Fibroblast of skin of scalp (primary cell): Measurements from ENCODE around the gene SEPTIN1.

Source experiments
- DNase-seq: peaks from one replicate; pipeline ENCODE4 v3.0.0-alpha.2; 2013

SEPTIN1 gene

DNA sequence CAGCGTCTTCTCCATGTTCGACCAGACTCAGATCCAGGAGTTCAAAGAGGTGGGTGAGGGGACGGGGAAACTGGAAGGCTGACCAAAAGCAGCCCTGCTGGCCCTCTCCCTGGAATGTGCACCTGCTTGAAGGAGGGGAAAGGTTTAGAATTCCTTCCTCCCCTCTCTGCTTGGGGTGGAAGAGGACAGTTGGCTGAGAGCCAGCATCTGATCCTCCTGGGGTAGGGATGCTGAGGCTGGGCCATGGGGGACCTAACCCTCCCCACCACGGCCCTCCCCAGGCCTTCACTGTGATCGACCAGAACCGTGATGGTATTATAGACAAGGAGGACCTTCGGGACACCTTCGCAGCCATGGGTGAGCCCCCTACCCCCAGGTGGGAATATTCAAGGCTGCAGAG is 6.5 kb downstream of the SEPTIN1 start:
- DNase-seq, result no peak

DNA sequence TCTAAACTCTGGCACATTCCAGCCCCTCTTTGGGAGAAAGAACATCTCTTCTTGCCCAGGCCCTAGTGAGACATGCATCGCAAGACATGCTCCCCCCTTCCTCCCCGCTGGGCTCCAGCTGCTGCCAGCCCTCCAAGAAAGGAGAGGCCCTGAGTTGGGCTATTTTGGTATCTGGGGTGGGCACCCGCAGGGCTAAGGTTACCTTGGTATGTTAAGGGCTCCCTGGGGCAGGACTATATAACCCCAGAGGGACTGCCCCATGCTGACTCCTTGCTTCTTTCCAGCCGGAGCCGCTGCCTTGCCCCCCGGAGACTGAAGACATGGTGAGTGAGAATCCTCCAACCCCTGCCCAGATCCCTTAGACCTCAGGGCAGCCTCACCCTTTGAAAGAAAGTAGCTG is 7.8 kb downstream of the SEPTIN1 start, which contains the start of gene MYL11:
Gene MYL11, plus strand, starts transcription at position 265 of the 400 bp plus-strand sequence. Its CDS starts 56 bp downstream, at position 321.
- no peak for DNase-seq

DNA sequence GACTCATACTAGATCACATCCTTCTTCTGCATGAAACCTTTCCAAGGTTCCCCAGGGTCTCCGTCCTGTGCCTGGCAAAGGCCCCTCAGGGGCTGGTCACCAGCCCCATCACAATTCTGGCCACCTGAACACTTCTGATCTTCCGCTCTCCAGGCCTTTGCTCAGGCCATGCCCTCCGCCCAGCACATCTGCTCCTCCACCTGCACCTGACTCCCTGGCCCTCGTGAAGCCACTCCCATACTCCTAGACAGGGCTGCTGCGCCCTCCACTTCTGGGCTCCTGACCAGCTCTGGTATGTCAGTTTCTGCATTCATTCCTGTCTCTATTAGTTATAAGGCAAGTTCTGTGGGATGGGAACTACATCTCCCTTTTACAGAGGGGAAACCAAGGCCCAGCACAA is 9.6 kb downstream of the SEPTIN1 start:
- no peak for DNase-seq

DNA sequence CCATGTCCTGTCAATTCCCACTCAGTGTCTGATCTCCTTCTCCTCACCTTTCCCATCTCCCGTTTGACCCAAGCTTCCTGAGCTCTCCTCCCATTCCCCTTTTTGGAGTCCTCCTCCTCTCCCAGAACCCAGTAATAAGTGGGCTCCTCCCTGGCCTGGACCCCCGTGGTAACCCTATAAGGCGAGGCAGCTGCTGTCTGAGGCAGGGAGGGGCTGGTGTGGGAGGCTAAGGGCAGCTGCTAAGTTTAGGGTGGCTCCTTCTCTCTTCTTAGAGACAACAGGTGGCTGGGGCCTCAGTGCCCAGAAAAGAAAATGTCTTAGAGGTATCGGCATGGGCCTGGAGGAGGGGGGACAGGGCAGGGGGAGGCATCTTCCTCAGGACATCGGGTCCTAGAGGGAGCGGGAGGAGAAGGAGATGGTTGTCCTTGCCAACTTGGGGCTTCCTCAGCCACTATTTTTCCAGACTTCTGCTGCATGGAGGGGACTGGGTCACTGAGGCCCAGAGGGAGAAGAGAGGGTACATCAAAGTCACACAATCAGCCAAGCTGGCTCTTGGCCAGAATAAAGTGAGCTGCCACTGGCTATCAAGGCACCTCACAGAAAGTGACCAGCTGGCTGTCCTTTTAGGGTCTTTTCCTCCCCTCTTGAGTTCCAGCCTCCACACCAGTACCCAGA is 10.2 kb downstream of the SEPTIN1 start:
- DNase-seq, result no peak

GRCh38 chr16:30371248-30371816 is 11.0 kb downstream of the SEPTIN1 start:
- DNase-seq, result no peak

GRCh38 chr16:30370456-30371247 is 11.7 kb downstream of the SEPTIN1 start, which contains the start of gene TBC1D10B:
Gene TBC1D10B, minus strand, starts transcription at chr16:30370494. Its CDS starts 311 bp downstream, at chr16:30370183.
- DNase-seq, result peak; percentile 100

DNA sequence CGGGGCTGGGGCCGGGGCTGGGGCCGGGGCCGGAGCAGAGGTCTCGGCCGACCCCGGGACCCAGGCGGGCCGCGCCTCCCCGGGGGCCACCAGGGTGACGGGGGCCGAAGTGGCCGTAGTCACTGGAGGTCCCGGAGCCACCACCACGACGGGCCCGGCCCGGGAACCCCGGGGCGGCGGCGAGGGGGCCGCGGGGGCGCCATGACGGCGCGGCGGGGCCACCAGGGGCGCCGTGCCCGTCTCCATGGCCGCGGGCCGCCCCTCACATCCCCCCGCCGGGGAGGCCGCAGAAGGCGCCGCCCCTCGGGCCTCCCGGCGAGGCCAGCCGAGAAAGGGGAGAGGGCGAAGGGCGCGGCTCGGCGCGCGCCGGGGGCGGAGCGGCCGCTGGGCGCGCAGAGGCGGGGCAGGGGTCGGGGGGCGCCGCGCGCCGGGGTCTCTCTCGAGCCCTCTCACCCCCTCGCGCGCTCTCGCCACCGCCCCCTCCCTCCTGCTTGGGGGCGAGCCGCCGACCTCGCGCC is 12.4 kb downstream of the SEPTIN1 start:
- DNase-seq, result no peak

DNA sequence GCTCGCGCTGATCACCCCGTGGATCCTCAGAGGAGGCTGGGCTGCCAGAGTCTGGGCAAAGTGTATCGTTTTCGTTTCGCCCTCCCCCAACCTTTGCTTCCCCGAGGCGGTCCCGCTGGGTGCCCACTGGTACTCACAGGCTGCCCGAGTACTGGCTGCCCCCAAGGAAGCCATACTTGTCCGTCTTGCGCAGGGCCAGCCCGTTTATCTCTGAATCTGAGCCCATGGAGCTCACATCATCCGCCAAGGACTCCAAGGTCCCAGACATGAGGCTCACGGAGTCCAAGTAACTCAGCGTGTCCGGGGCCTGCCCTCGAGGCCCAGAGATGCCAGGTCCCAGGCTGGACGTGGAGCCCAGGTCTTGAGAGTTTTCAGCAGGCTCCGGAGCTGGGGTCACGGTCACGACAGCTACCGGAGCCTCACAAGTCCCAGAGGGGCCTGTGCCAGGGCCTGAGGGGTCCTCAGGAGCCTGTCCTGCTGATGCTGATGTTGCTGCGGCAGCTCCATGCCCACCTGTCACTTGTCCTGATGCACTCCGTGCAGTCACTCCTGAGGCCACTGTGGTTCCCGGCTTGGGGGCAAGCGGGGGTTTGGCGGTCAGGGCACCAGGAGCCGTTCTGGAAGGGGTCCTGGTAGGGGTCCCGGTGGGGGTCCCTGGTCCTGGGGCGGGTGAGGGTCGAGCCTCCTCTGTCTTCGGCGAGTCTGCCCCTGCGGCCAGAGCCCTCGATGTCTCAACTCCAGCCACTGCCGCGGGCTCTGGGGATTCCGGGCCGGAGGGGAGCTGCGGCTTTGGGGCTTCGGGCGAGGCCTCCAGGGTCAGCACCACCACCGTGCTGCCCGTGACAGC is 13.0 kb downstream of the SEPTIN1 start:
- no peak for DNase-seq

- no peak for DNase-seq
These were observed 13.6 kb downstream of the SEPTIN1 start for GRCh38 chr16:30368792-30369090.

DNA sequence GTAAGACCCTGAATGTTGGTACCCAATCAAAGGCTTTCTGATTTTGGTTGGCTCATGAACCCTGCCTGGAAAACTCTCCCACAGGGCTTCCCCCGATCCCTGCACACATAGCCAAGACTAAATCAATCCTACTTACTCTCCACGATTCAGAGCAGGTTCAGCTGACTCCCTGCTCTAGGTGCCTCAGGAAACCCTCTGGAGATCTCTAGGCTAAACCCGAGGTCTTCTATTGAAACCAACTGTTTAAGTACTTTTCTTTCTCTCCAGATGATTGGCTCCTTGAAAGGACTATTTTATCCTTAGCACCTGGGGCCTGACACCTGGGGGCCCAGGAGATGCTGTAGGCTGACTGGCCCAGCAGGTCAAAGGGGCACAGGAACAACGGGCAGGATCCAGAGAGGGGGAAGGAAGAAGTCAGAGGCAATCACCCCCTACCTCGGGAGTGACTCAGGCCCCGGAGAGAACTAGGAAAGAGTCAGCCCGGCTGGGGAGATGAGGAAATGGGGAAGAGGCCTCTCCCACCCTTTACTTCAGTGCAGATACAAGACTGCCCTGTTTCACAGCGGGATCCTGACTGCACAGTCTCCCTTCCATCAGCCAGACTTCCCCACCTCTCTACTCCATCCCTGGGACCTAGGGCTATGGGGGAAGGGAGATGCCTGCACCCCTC is 14.1 kb downstream of the SEPTIN1 start:
- DNase-seq, result peak; percentile 54

DNA sequence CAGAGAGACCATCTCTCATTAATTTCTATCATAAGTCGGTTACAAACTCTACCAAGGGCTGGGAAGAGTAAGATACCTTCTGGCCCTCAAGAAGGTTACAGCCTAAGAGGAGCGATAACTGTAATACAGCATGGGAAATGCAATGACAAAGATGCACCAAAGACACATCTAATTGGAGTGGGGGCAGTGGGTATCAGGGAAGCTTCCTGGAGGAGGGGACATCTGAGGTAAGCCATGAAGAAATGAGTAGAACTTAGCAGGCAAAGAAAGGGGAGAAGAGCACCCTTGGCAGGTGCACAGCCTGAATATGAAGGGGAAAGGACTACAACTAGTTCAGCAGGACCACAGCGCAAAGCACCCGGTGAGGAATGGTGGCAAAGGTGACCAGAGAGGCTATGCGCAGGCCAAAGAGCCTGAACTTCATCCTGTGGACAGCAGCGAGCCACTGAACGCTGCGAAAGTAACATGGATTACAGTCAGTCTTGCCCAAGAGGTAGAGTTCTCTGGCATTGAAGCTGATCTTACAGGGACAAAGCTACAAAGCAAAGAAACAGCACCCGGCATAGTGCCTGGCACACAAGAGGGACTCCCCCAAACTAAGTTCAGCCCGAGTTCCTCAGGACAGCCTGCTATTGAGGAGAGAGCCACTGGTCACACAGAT is 14.9 kb downstream of the SEPTIN1 start:
- no peak for DNase-seq

DNA sequence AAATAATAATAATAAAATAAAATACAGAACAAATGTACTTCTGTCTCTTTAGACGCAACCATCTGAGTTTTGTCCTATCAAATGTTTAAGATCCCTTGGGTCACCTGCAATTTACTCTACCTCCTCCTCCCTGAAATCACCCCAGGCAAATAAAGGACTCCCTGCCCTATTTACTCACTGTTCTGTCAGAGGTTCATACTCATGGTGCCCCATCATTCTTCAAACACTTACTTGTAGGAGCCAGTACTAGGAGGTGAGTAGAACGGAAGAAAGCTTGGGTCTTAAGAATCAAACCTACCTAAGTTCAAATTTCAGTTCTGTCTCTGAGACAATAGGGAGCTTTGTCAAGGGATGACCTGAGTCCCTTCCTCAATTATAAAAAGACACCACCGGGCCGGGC is 15.8 kb downstream of the SEPTIN1 start:
- no peak for DNase-seq

DNA sequence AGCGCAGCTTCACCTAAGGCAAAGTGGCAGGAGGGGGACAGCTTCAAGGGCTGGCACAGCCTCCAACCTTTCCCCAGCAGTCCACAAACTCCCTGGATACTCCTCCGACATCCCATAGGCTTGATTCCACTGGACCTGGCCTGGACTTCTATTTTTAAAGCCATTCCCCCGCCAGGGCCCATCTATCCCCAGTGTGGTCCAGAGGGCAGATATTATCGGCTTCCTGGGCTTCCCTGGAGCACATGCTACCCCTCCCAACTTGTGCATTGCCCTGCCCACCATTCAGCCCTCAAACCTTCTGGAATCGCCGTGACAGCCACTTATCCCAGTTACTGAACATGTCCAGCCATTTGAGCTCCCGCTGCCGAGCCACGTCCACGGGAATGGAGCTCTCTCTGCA is 17.2 kb downstream of the SEPTIN1 start:
- no peak for DNase-seq

DNA sequence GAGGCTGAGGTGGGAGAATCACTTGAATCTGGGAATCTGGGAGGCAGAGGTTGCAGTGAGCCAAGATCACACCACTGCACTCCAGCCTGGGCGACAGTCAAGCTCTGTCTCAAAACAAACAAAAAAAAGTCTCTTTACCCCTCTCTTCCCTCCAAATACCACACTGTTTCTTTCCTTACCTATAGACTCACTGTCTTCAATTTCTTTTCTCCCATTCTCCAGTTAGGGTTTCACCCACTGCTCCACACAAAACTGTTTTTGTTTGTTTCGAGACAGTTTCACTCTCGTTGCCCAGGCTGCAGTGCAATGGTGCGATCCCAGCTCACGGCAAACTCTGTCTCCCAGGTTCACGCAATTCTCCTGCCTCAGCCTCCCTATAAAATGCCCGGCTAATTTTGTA is 21.2 kb downstream of the SEPTIN1 start:
- DNase-seq, result no peak

DNA sequence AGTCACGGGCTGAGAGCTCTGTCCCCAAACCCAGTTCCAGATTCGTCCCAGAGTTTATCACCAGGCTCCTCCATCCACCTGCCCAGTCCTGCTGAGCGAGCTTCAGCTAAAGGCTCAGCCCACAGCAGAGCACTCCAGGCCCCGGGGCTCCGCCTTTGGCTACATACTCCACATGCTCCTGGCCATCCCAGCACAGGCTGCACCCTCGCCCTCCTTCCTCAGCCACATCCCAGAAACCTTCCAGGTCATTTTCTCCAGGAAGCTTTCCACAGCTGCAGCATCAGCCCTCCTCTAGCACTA is 22.5 kb downstream of the SEPTIN1 start:
- no peak for DNase-seq

DNA sequence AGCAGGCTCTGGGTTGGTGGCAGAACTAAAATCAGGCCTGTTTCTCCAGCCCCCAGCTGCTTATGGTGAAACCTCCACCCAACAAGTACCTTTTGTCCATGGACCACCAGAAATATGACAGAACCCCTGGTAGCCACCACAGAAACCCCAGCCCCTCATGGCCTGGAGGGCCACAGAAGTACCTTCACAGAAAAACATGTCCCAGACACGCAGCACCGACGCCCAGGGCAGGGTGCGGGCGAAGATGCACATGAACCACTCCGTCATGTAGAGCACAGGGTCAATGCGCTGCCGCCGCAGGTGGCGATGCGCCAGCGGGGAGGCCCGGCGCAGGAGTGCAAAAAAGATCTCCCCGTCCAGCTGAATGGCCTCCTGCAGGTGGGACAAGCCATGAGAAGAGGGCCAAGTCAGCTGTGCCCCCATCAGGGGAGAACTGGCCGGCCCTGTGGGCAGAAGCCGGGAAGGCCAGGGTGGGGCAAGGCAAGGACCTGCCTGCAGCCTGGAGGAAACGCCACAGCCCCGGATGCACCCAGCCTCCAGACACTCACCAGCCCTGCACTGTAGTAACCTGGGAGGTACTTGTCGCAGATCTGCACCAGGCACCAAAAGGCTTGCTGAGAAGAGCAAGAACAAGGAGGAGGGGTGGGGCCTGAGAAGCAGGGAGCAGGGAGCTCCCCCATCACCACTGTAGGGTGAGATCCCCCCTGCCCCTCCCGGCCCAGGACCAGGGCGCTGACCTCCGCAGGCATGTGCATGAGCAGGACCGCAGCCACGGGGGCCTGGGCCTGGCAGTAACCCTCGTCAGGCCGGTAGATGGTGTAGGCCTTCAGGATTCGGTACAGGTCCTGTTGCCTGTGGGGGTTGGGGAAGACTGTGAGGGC is 23.1 kb downstream of the SEPTIN1 start:
- DNase-seq, result no peak

DNA sequence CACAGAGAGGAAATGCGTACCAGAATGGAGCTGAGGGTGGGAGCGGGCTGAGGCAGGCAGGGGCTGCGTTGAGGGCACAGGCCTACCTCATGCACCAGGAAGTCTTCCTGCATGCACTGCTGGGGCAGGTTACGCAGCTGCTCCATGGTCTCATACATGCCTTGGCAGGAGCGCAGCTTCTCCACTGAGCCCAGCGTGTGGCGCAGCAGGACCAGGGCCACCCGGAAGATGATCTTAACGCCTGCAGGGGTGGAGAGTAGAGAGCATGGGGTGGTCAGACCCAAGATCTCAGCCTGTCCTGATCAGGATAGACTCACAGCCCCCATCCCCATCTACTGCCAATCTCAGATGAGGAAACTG is 23.8 kb downstream of the SEPTIN1 start:
- DNase-seq, result no peak

GRCh38 chr16:30357715-30358576 is 24.4 kb downstream of the SEPTIN1 start:
- no peak for DNase-seq

- no peak for DNase-seq
These were observed 25.2 kb downstream of the SEPTIN1 start for GRCh38 chr16:30357085-30357714.
